GM18526 (cell line): ENCODE results near the gene MAPK8.

Source experiments
- POLR2A ChIP-seq: IDR thresholded peaks from 3 replicates; pipeline ENCODE4 v1.6.1; 2011; ENCODE audit not compliant: insufficient read length; ENCODE audit errors: extremely low read depth

Gene MAPK8

DNA sequence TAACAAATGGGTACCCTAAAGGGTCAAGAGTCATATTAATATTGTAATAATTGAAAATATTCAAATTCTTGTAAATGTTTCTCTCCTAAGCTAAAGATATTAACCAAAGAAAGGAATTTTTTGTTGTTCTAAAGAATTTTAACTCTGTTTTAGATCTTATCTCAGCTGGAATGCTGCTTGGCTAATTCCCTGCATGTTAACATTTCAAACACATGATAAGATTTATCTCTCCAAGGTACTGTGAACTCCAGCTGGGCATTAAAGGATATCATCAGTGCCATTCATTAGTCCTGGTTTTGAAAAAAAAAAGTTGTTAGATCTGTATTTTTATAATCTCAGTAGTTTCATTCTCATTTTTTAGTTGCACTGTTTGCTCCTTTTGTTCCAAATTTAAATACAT lies 76.9 kb downstream of the MAPK8 start:
- TF ChIP-seq POLR2A: no peak

DNA sequence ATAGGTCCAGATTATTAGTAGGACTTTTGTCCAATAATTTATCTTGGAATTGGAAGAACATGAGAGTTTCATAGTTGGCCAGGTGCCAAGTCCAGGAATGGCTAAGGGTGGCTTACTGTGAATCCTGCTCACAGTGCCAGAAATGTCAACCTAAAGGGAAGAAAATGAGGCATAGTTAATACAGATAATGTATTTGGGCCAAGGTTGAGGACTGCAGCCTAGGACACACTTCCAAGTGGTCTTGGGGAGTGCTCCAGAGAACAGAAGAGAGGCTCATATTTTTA lies 78.2 kb downstream of the MAPK8 start:
- no peak for TF ChIP-seq POLR2A

DNA sequence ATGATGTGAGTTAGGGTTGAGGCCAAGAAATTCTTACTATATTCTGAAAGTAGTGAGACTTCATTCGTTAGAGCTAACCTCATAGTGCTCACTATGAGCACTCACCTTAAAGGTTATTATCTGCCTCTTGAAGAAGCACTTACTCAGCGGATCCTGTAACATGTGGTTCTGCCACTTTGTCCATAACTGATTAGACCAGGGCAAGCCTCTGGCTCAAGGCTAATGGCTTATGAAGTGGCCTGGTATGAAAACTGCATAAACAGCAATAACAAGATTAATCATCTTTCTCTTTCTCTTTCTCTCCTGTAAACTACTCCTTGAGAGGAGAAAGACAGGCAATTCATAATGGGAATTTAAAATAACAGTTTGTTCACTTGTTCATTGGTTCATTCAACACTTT lies 82.8 kb downstream of the MAPK8 start:
- TF ChIP-seq POLR2A: no peak

DNA sequence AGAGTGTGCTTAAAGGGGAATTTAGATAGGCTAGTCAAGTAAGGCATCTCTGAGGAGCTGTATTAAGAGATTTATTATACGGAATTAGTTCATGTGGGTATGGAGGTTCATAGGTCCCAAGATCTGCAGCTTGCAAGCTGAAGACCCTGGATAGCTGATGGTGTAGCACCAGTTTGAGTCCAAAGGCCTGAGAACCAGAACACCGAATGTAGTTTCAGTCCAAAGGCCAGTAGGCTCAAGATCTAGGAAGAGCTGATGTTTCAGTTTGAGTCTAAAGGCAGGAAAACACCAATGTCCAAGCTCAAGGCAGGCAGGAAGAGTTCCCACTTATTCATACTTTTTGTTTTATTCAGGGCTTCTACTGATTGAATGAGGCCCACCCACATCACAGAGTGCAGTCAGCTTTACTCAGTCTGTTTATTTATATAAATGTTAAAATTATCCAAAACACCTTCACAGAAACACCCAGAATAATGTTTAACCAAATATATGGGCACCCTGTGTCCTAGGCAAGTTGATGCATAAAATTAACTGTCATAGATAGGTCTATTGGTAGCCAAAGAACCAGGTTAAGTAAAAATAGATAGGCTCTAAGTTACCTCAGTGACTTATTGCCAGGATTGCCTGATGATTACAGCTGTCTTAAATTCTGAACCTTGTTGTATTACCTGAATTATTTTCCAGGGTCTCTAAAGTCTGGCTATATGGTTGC lies 83.5 kb downstream of the MAPK8 start:
- TF ChIP-seq POLR2A: no peak

DNA sequence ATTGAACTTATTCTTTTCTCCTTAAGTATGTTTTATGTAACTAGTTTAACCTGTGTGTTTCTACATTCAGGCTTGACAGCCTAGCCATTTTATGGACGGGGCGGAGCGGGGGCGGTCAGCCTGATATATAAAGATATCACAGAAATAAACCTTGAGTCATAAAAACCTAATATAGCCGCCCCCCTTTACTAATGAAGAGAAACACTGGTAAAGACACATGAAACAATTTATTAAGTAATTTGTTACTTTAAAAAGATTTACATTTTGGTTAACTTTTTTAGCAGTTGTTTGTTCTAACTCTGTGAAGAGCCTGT lies 84.0 kb downstream of the MAPK8 start:
- TF ChIP-seq POLR2A: no peak

DNA sequence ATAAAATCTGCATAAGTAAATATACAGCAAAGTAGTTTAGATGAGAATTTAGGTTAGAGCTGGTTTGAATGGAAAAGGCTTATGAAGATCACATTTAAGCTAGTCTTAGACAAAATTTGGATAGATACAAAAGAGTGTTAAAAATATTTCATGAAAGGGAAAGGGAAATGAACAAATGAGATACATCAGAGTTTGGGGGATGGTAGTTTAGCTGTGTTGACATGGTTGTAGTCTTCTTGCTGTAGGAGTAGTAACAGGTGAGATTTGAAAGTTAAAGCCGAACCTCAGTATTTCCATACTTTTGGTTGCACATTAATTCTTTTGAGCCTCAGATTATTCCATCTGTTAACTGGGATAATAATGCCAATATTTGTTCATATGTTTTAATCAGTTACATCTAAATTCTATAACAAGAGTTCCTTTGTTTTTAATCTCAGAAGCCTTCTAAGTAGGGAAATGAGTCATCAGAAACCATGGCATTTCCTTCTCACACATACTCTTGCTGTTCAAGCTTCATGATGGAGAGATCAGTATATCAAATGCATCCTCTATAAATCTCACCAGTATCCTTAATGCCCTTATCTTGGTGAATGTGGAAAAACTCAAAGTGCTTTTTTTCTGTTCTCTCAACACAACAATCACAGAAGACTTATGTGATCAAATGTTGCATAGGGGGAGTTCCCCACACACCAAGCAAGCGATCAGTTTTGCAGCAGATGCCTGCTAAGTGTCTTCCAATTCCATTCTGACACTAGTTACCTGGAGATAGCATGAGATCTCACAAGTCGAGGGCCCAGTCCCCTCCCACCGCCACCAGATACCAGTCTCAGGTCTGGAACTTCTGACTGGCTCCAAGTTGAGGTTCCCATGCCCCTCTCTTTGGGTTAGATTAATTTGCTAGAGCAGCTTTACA lies 84.7 kb downstream of the MAPK8 start:
- TF ChIP-seq POLR2A: no peak

DNA sequence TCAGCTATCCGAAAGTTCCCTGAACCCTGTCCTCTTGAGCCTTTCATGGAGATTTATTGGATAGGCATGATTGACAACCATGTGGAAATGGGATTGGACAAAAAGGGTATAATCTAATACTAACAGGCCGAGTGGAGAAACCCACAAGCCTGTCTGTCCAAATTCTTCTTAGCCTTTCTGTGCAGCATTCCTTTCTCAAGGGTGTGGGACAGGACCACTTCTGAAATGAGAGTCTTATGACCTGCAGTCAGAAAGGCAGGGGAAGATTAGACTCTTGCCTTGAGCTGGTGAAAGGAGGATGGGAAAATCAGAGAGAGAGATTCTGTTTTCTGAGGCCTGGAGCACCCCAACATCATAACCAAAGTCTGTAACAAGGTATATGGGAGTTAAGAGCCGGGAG lies 85.5 kb downstream of the MAPK8 start:
- no peak for TF ChIP-seq POLR2A

DNA sequence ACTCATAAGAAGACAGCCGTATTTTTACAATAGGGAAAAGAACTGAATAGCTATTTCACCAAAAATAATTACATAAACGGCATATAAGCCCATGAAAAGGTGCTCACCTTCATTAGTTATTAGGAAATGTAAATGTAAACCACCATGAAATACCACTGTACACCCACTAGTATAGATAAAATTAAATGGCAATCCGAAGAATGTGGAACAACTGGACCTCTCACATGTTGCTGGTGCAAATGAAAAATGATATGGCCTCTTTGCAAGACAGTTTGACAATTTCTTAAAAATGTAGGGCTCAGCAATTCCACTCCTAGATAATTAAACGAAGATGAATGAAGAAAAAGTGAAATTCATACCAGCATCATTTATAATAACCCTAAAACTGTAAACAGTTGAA lies 91.8 kb downstream of the MAPK8 start:
- TF ChIP-seq POLR2A: no peak

DNA sequence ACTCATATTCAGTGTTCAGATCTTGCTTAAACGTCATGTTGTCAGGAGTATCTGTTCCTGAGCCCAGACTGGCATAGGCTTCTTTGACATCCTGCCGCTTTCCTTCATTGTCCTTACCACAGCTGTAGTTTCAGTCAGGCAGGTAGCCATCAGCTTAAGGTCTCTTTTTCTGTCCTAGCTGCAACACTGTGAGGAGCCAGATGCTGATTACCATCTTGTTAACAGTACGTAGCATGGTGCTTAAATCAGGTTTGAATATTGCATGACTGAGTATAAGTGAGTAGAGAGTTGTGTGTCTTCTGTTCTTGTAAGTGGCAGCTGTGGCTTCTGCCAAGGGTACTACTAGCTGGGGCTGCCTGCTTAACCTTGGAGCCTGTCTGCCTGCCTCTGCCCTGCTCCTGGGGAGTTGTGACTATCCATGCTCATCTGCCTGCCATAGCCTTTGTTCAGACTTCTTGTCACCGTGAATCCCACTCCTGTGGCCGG lies 92.6 kb downstream of the MAPK8 start:
- no peak for TF ChIP-seq POLR2A

DNA sequence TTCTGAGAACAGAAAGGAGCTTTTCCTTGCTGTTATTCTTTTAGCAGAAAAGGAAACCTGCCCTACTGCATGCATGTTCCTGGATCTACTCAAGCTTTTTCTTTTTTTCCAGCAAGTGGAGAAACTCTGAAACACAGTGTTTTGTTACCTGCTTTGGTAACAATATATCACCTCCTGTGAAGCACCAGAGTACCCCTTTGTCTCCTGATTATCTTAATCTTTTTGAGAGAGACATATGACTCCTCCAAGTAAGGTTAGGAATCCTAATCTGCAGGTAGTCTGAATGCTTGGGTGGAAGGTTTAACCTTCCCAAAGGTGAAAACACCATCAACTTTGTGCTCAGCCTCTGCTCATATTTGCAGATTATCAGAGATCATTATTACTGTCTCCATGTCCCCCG lies 93.1 kb downstream of the MAPK8 start:
- no peak for TF ChIP-seq POLR2A

DNA sequence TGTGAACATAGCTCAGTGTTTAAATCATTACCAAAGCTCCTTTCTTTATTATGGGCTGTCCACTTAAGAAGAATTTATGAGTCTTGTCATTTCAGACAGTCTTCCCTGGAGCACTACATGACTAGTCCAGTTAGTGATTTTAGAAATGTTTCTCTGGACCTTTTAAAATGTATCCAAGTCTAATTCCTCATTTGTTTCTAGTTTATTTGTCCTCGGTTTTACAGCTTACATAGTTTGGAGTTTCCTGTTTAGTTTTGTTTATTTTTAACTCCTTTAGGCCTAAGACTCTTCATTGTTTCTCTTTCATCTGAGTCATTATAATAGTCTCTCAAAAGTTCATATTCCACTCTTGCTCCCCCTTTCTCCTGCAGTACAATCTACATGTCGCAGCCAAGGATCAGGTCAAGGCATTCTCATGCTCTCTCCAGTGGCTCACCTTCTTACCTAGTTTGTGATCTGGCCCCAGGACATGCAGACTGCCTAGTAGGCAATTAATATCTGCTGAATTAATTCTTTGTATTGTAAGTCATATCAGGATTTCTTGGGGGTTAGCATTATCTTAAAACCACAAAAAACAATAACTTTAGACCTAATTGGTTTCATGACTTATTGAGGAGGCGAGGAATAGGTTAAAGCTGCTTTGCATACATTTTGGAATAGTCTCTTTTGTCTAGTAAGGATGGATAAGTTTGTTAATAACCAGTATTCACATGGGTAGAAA lies 93.8 kb downstream of the MAPK8 start:
- no peak for TF ChIP-seq POLR2A

DNA sequence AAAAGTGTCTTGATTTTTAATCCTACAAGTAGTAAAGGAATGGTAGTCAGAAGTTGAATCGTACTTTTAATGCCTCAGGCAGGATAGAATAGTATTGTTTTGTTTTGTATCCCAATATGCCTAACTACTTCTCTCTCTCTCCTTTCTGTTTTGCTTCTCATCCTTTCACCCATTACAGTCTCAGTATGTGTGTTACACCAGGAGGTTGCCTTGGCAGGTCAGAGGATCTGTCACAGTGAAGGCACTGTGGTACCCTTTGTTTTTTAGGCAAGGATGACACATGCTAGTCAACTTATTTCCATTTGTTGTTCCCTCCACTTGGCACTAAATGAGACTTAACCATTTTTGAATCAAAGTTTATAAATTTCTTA lies 94.4 kb downstream of the MAPK8 start:
- no peak for TF ChIP-seq POLR2A

DNA sequence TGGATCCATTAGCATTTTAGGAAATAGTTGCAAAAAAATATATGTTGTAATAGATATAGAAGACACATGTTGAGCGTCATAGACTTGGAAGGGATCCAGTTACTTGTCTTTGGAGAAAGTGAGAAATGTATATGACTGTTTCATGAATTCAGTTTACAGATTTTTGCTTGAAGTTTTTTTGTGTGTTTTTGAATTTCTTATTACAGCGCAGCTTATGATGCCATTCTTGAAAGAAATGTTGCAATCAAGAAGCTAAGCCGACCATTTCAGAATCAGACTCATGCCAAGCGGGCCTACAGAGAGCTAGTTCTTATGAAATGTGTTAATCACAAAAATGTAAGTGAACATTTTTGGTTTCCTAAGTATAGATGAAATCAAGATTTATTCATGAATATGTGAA lies 98.2 kb downstream of the MAPK8 start:
- TF ChIP-seq POLR2A: no peak

DNA sequence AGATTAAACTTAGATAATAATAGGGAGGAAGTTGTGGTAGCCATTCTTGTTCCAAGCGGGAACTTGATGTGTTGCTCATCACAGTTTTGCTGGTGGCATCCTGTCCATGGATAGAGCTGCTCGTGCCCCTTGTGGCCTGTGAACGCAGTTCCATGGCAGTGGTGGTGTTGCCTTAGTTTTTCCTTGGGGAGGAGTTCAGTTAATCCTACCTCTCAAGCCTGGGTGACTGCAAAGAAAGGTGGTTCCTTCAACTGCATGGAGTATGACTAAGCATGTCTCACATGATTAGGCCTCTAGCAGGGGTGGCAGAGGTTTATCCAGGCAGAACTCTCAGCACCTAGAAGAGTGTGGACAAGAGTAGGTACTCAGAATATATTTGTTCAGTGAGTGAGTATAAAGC lies 99.7 kb downstream of the MAPK8 start:
- TF ChIP-seq POLR2A: no peak

DNA sequence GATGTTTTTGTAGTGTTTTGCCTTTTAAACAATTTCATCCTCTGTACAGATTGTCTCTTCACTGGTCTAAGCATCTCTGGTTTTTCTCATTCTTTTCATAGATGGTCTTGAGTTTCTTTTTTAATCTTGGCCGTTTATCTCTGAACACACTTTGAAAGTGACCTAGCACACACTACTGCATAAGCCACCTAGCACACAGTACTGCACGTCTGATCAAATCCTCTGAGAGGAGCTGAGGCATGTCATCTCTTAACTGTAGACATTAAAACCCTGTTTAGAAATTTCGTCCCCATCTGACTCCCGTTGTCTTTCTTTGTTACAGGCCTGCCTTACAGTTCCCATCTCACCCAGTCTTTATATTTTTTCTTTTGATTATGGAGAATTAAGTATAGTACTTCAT lies 100.2 kb downstream of the MAPK8 start:
- no peak for TF ChIP-seq POLR2A

DNA sequence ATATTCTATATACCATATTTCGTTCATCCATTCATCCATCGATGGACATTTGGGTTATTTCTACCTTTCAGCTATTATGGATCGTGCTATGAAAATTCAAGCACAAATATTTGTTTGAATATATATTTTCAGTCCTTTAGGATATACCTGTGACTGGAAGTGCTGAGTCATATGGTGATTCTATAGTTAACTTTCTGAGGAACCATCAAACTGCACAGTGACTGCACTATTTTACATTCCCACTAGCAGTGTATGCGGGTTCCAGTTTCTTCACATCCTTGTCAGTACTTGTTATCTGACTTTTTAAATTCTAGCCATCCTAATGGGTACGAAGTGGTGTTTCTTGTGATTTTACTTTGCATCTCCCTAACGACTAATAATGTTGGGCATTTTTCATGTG lies 104.0 kb downstream of the MAPK8 start:
- no peak for TF ChIP-seq POLR2A
